Neural cell (in vitro differentiated cells): ENCODE results near the gene CLCA4. TPM values are rescaled to one million over a fixed set of nuclear protein-coding genes. Genes with fewer than 3 reads are reported as not detected.

Experiments used
- H2AFZ ChIP-seq: fragments of 200-600, 300-800 bp; sonication (generic), shearing (Covaris generic); 2 replicates; pipeline ENCODE4 v1.6.0; 2014; ENCODE audit warnings: low read depth, mild to moderate bottlenecking, antibody characterized with exemption, low read length, moderate library complexity
- H3F3A ChIP-seq: fragments of 200-600 bp; shearing (Covaris generic); 2 replicates; pipeline ENCODE4 v1.6.1; 2016; ENCODE audit warnings: mild to moderate bottlenecking, moderate library complexity, mixed read lengths, antibody characterized with exemption, low read length; ENCODE audit not compliant: insufficient read depth, poor library complexity, severe bottlenecking
- H3K27ac ChIP-seq: fragments of 200-600, 300-800 bp; sonication (generic), shearing (Covaris generic); 2 replicates; pipeline ENCODE4 v1.5.1; 2014; ENCODE audit warnings: mild to moderate bottlenecking, low read length, moderate library complexity
- H3K27me3 ChIP-seq: fragments of 300-800, 200-600 bp; sonication (generic), shearing (Covaris generic); 2 replicates; pipeline ENCODE4 v1.6.0; 2014; ENCODE audit warnings: mild to moderate bottlenecking, low read depth, low read length, moderate library complexity; ENCODE audit not compliant: insufficient read depth
- H3K36me3 ChIP-seq: fragments of 300-800, 200-600 bp; sonication (generic), shearing (Covaris generic); 2 replicates; pipeline ENCODE4 v1.5.1; 2014; ENCODE audit warnings: mild to moderate bottlenecking, antibody characterized with exemption, low read length, moderate library complexity; ENCODE audit not compliant: insufficient read depth
- H3K4me2 ChIP-seq: fragments of 300-800, 200-600 bp; sonication (generic), shearing (Covaris generic); 2 replicates; pipeline ENCODE4 v1.6.0; 2014; ENCODE audit warnings: mild to moderate bottlenecking, low read length
- H3K4me3 ChIP-seq: fragments of 300-800, 200-600 bp; sonication (generic), shearing (Covaris generic); 2 replicates; pipeline ENCODE4 v1.5.1; 2014; ENCODE audit warnings: mild to moderate bottlenecking, low read length, moderate library complexity
- H3K79me2 ChIP-seq: fragments of 200-600 bp; shearing (Covaris generic); replicated peaks from 2 replicates; pipeline ENCODE4 v1.6.0; 2014; ENCODE audit warnings: mild to moderate bottlenecking, low read length, moderate library complexity; ENCODE audit not compliant: insufficient read depth
- H3K9ac ChIP-seq: fragments of 300-800, 200-600 bp; sonication (generic), shearing (Covaris generic); 2 replicates; pipeline ENCODE4 v1.6.1; 2016; ENCODE audit warnings: mild to moderate bottlenecking, low read length, mixed read lengths
- H3K9me2 ChIP-seq: fragments of 200-600 bp; shearing (Covaris generic); 2 replicates; pipeline ENCODE4 v1.6.1; 2016; ENCODE audit warnings: mild to moderate bottlenecking, low read length, mixed read lengths; ENCODE audit not compliant: insufficient read depth
- H3K9me3 ChIP-seq: fragments of 200-600, 300-800 bp; sonication (generic), shearing (Covaris generic); 2 replicates; pipeline ENCODE4 v1.6.1; 2016; ENCODE audit warnings: mild to moderate bottlenecking, mixed run types, low read length, moderate library complexity, mixed read lengths
- H4K20me1 ChIP-seq: fragments of 200-600 bp; shearing (Covaris generic); 2 replicates; pipeline ENCODE4 v1.6.1; 2016; ENCODE audit warnings: mild to moderate bottlenecking, mixed run types; ENCODE audit not compliant: insufficient read depth
- CTCF ChIP-seq: fragments of 450-650 bp; IDR thresholded peaks from 2 replicates; pipeline ENCODE4 v1.5.1; 2014; ENCODE audit warnings: antibody characterized with exemption, mild to moderate bottlenecking, moderate library complexity; ENCODE audit not compliant: poor library complexity, severe bottlenecking
- EP300 ChIP-seq: fragments of 450-650 bp; conservative IDR thresholded peaks from 2 replicates; pipeline ENCODE4 v1.6.1; 2014; ENCODE audit warnings: antibody characterized with exemption, mild to moderate bottlenecking, moderate library complexity; ENCODE audit not compliant: poor library complexity, severe bottlenecking
- EZH2 ChIP-seq: fragments of 200-600, 300-800 bp; shearing (Covaris generic), sonication (generic); IDR thresholded peaks from 2 replicates; pipeline ENCODE4 v1.6.1; 2014; ENCODE audit warnings: antibody characterized with exemption, low read length, borderline replicate concordance, mild to moderate bottlenecking; ENCODE audit not compliant: insufficient read depth, poor library complexity, severe bottlenecking
- MXI1 ChIP-seq: fragments of 450-650 bp; conservative IDR thresholded peaks from 2 replicates; pipeline ENCODE4 v1.6.1; 2014; ENCODE audit warnings: antibody characterized with exemption, mild to moderate bottlenecking; ENCODE audit not compliant: poor library complexity, severe bottlenecking
- POLR2AphosphoS5 ChIP-seq: IDR thresholded peaks from 2 replicates; pipeline ENCODE4 v1.6.1; 2012
- RAD21 ChIP-seq: fragments of 450-650 bp; conservative IDR thresholded peaks from 2 replicates; pipeline ENCODE4 v1.6.1; 2014; ENCODE audit warnings: antibody characterized with exemption, mild to moderate bottlenecking, moderate library complexity
- REST ChIP-seq: IDR thresholded peaks from 2 replicates; pipeline ENCODE4 v1.6.1; 2012; ENCODE audit warnings: borderline replicate concordance
- SMC3 ChIP-seq: fragments of 450-650 bp; conservative IDR thresholded peaks from 2 replicates; pipeline ENCODE4 v1.6.1; 2014; ENCODE audit warnings: antibody characterized with exemption, mild to moderate bottlenecking, moderate library complexity; ENCODE audit not compliant: poor library complexity
- TAF1 ChIP-seq: IDR thresholded peaks from 2 replicates; pipeline ENCODE4 v1.6.1; 2012; ENCODE audit warnings: low read depth
- polyA plus RNA-seq: library from polyadenylated mRNA; depleted of rRNA; stranded (reverse); fragments of >200 nt; gene quantifications from 2 replicates; pipeline ENCODE4 v1.2.3, GENCODE V29; 2014

The CLCA4 gene
- polyA plus RNA-seq, 1 donor from 2014 or later = not detected

GRCh38 chr1:86517336-86517735 is 29.5 kb upstream of the CLCA4 start (continued):
- TF ChIP-seq MXI1 (no peak), SMC3 (no peak)

GRCh38 chr1:86520789-86521521 is 25.9 kb upstream of the CLCA4 start:
- no peak for TF ChIP-seq EP300
- no peak for TF ChIP-seq EZH2
- no peak for TF ChIP-seq CTCF
- TF ChIP-seq POLR2AphosphoS5 = no peak
- TF ChIP-seq TAF1 = no peak
- no peak for TF ChIP-seq REST
- TF ChIP-seq MXI1 = no peak
- TF ChIP-seq RAD21 = no peak
- TF ChIP-seq SMC3 = no peak
- H3K9me3 ChIP-seq = no peaks in the 10 kb centered on the region
- no peak overlapping the region for H3K9ac ChIP-seq
- no peaks in the 10 kb centered on the region for H3K27me3 ChIP-seq
- no peak overlapping the region for H3K27ac ChIP-seq
- H3K4me3 ChIP-seq = no peak overlapping the region
- no peak overlapping the region for H3K4me2 ChIP-seq
- no peaks in the 10 kb centered on the region for H3K79me2 ChIP-seq
- no peaks in the 10 kb centered on the region for H4K20me1 ChIP-seq
- H3K36me3 ChIP-seq = no peaks in the 10 kb centered on the region
- H3F3A ChIP-seq = no peaks in the 10 kb centered on the region
- no peaks in the 10 kb centered on the region for H3K9me2 ChIP-seq
- no peak overlapping the region for H2AFZ ChIP-seq

- Histone ChIP-seq H3K9me3 (no peaks in the 10 kb centered on the region), H3K9me2 (no peaks in the 10 kb centered on the region), H3K27me3 (no peaks in the 10 kb centered on the region), H3K4me3 (no peak overlapping the region), H3K4me2 (no peak overlapping the region), H3K36me3 (no peaks in the 10 kb centered on the region), H3K79me2 (no peaks in the 10 kb centered on the region), H3K9ac (no peak overlapping the region), H2AFZ (no peak overlapping the region), H4K20me1 (no peaks in the 10 kb centered on the region), H3K27ac (no peak overlapping the region), H3F3A (no peaks in the 10 kb centered on the region)
- TF ChIP-seq RAD21 (no peak), POLR2AphosphoS5 (no peak), CTCF (no peak), EZH2 (no peak), MXI1 (no peak)
These were observed 25.4 kb upstream of the CLCA4 start for GRCh38 chr1:86521522-86521891.
